Right atrium auricular region (tissue), 2 donors: ENCODE measurements around the gene CSNK1D. TPM values are rescaled to one million over a fixed set of nuclear protein-coding genes. Genes with fewer than 3 reads are reported as not detected.

Experiments used
- DNase-seq: peaks from one replicate; pipeline ENCODE4 v3.0.0-alpha.2; 2019; ENCODE audit warnings: low spot score
- H3K27ac ChIP-seq, 2 donors: fragments of 200-600 bp; sonication (generic); 1 replicate in 1 of 2; 2 replicates in 1 of 2; pipeline ENCODE4 v1.5.1; 2016 to 2019
- H3K27me3 ChIP-seq, 2 donors: fragments of 200-600 bp; sonication (generic); one replicate each; pipeline versions ENCODE4 v1.5.1 to v1.6.0; 2017 to 2019
- H3K36me3 ChIP-seq: fragments of 200-600 bp; sonication (generic); one replicate; pipeline ENCODE4 v1.5.1; 2016
- H3K4me1 ChIP-seq, 2 donors: fragments of 200-600 bp; sonication (generic); one replicate each; pipeline versions ENCODE4 v1.5.1 to v1.6.0; 2017 to 2019
- H3K4me3 ChIP-seq, 2 donors: fragments of 200-600 bp; sonication (generic); 1 replicate in 1 of 2; 2 replicates in 1 of 2; pipeline ENCODE4 v1.5.1; 2017 to 2019; ENCODE audit warnings: mild to moderate bottlenecking in 1 of 2, moderate library complexity in 1 of 2
- H3K9me3 ChIP-seq, 2 donors: fragments of 200-600 bp; sonication (generic); one replicate each; pipeline ENCODE4 v1.5.1; 2019
- total RNA-seq, 2 donors: library from RNA; depleted of rRNA; stranded (reverse); fragments of >200 nt; gene quantifications; one replicate each; pipeline ENCODE4 v1.1.0, GENCODE V29; 2016
- TF ChIP-seq, protein P1 (sequence below), 2 donors: fragments of 200-600 bp; sonication (generic); IDR thresholded peaks; one replicate each; pipeline ENCODE4 v1.5.1; 2019; ENCODE audit warnings: antibody characterized with exemption in 2 of 2

CSNK1D gene
- total RNA-seq, 2 donors from 2014 or later: 31.3 to 32.9 TPM

DNA sequence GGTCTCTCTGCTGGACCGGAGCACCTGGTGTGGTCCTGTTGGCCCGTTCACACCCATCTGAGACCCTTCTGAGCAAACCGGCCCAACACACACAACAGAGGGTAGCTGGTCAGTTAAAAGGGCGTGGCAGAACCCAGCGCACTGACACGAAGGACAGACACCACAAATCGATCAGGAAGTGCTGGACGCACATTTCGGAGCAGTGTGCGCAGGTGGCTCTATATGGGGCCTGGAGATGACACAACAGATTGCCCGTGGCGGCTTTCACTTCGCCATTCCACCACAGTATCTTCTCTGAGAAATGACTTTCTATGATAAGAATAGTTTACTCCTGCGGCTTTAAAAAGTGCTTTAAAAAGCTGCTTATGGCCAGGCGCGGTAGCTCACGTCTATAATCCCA, 73.4 kb downstream of the CSNK1D start:
- no peaks in the 10 kb centered on the region for H3K9me3 ChIP-seq
- no peaks in the 10 kb centered on the region for H3K36me3 ChIP-seq
- H3K4me1 ChIP-seq: no peaks in the 10 kb centered on the region
- TF ChIP-seq, protein P1, sequence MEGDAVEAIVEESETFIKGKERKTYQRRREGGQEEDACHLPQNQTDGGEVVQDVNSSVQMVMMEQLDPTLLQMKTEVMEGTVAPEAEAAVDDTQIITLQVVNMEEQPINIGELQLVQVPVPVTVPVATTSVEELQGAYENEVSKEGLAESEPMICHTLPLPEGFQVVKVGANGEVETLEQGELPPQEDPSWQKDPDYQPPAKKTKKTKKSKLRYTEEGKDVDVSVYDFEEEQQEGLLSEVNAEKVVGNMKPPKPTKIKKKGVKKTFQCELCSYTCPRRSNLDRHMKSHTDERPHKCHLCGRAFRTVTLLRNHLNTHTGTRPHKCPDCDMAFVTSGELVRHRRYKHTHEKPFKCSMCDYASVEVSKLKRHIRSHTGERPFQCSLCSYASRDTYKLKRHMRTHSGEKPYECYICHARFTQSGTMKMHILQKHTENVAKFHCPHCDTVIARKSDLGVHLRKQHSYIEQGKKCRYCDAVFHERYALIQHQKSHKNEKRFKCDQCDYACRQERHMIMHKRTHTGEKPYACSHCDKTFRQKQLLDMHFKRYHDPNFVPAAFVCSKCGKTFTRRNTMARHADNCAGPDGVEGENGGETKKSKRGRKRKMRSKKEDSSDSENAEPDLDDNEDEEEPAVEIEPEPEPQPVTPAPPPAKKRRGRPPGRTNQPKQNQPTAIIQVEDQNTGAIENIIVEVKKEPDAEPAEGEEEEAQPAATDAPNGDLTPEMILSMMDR (IDR thresholded peaks at IDR 0.05): no peak
- no peaks in the 10 kb centered on the region for H3K27me3 ChIP-seq
- H3K27ac ChIP-seq: no peak overlapping the region
- no peak for DNase-seq
- H3K4me3 ChIP-seq: no peak overlapping the region

DNA sequence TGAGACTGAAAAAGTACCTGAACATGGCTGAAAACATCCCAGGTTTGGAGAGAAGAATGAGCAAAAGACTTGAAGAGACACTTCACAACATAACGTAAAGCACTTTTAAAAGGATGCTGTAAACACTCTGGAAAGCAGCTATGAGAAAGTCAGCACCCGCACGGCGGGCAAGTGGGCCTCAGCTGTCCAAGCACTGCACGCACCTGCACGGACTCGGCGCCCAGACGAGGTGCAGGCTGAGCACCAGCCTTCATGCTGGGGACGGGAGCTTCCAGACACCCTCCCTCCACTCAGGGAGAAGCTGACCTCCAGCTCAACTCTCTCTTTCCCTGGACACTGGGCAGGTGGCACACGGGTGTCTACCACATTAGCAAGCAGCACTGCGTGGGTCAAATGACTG, 74.0 kb downstream of the CSNK1D start:
- no peak for DNase-seq
- TF ChIP-seq, protein P1 (IDR thresholded peaks at IDR 0.05): no peak
- peaks cover 4% of the 10 kb centered on the region for H3K36me3 ChIP-seq

DNA sequence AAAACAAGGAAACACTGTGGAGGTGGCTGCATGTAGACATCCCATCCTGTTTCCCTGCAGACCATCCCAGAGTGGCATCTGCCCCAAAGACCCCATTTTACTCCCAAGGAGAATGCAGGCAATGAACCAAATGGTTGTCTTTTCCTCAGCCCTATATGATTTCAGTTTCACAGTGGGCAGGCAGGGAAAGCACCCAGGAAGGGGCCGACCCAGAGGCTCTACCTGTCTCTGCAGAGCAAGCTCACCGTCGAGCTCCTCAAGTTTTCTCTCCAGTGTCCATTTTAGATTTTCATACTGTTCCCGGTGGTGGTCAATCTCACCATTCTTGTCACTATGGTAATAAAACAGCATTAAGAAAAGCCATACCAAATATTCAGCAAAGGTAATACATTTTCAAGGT, 75.4 kb downstream of the CSNK1D start:
- TF ChIP-seq, protein P1 (IDR thresholded peaks at IDR 0.05): no peak
- H3K27ac ChIP-seq: no peak overlapping the region
- H3K9me3 ChIP-seq: no peaks in the 10 kb centered on the region
- no peaks in the 10 kb centered on the region for H3K4me1 ChIP-seq
- no peak overlapping the region for H3K4me3 ChIP-seq
- DNase-seq: no peak
- H3K27me3 ChIP-seq: no peaks in the 10 kb centered on the region
- peaks cover 11% of the 10 kb centered on the region for H3K36me3 ChIP-seq

More for the DNA sequence above, 74.0 kb downstream of the CSNK1D start:
- H3K4me3 ChIP-seq: no peak overlapping the region
- no peaks in the 10 kb centered on the region for H3K4me1 ChIP-seq
- no peak overlapping the region for H3K27ac ChIP-seq
- no peaks in the 10 kb centered on the region for H3K9me3 ChIP-seq
- no peaks in the 10 kb centered on the region for H3K27me3 ChIP-seq

DNA sequence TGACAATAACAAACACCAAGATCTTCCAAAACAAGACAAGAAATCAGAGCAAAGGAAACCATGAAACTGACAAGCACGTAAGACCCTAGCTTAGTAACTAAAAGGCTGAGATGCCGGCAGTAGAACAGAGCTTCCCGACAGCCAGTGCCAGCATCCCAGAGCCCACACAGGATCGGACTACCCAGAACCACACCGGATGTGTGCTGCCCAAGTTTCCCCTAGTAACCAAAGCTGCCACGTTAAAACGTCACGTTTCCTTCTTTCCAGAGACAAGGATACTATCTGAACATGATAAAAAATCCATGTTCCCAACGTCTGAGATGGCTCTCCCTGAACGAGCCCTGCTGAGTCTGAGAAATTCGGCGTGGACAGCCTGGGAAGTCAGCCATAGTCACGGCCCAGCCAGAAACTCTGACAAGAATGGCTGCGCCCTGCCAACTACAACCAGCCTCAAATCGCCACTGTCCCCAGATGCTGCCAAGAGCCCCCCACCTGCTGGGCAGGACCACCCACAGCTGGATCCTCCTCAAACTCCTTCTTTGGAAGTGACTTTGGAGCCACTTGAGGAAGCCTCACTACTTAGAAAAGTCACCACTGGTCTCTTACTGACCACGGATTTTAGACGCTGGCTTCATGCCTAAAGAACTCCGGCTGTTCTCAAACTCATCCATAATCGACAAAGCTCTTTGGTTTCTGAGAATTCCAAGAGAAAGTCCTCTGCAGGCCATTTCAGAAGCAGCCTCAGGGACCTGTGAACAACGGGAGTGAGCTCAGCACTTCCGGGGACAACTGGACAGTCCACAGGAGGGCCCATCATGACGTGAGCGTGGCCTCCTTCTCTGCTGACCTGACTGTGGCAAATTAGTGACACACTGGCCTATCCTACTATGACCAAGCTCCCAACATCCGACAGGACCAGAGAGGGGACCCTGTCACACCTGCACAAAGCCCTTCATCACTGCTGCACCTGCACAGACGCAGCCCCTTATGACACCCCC, 77.5 kb downstream of the CSNK1D start:
- no peak overlapping the region for H3K4me3 ChIP-seq
- DNase-seq: no peak
- peaks cover 20% of the 10 kb centered on the region for H3K36me3 ChIP-seq
- peak overlapping the region in 1 of 2 donors; percentile 27 for H3K27ac ChIP-seq
- H3K27me3 ChIP-seq: no peaks in the 10 kb centered on the region
- no peaks in the 10 kb centered on the region for H3K9me3 ChIP-seq
- H3K4me1 ChIP-seq: no peaks in the 10 kb centered on the region
- TF ChIP-seq, protein P1 (IDR thresholded peaks at IDR 0.05): no peak

DNA sequence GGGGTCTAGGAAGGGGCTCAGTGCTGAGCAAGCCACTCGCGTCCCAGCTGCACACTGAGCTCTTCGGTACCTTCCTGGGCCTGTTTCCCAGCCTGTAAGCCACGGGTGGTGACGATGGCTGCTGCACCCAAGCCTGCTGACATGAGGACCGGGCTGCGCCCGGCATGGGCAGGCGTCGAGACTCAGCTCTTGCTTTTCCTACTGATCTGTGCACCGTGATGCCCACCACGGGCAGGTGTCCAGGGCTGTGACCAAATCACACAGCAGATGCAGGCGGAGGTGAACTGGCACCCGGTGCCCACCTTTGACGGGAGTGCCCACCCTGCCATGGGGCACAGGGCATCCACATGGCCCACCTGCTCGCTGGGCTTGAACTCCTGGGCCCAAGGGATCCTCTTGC, 78.7 kb downstream of the CSNK1D start:
- H3K9me3 ChIP-seq: no peaks in the 10 kb centered on the region
- H3K4me1 ChIP-seq: no peaks in the 10 kb centered on the region
- H3K27me3 ChIP-seq: no peaks in the 10 kb centered on the region
- TF ChIP-seq, protein P1 (IDR thresholded peaks at IDR 0.05): no peak
- H3K4me3 ChIP-seq: no peak overlapping the region
- DNase-seq: no peak
- H3K27ac ChIP-seq: no peak overlapping the region
- H3K36me3 ChIP-seq: peaks cover 20% of the 10 kb centered on the region
